Activated naive CD8-positive, alpha-beta T cell treated with anti-CD3 and anti-CD28 coated beads for 36 hours (primary cell): ENCODE measurements around the gene FRMD7. TPM values are rescaled to one million over a fixed set of nuclear protein-coding genes. Genes with fewer than 3 reads are reported as not detected.
"Not testable (repeated sequence)": the region's sequence is repeated elsewhere in the genome, so short reads cannot be mapped to it uniquely, and the experiment has no call there.

Experiments used
- DNase-seq: peaks from one replicate; pipeline ENCODE4 v3.0.0; 2021
- H3K27ac Mint-ChIP-seq: one replicate; pipeline ENCODE4 v1.8.0; 2022; ENCODE audit warnings: mild to moderate bottlenecking, moderate library complexity, mixed read lengths
- H3K27me3 Mint-ChIP-seq: one replicate; pipeline ENCODE4 v1.8.0; 2022; ENCODE audit warnings: mild to moderate bottlenecking, mixed read lengths
- H3K36me3 Mint-ChIP-seq: one replicate; pipeline ENCODE4 v1.8.0; 2021; ENCODE audit warnings: mild to moderate bottlenecking, mixed read lengths
- H3K4me1 Mint-ChIP-seq: one replicate; pipeline ENCODE4 v1.8.0; 2021; ENCODE audit warnings: mixed read lengths
- H3K4me3 Mint-ChIP-seq: one replicate; pipeline ENCODE4 v1.8.0; 2022; ENCODE audit warnings: mild to moderate bottlenecking, moderate library complexity, mixed read lengths
- H3K9me3 Mint-ChIP-seq: one replicate; pipeline ENCODE4 v1.8.0; 2022; ENCODE audit warnings: mixed read lengths
- total RNA-seq, 2 experiments: library from RNA; stranded (reverse); gene quantifications; one replicate each; pipeline ENCODE4 v1.2.3, GENCODE V29; 2021

Gene FRMD7
- total RNA-seq, 2 experiments from 2014 or later = not detected

- peaks cover 2% of the 10 kb centered on the region for H3K4me1 Mint-ChIP-seq
- no peak overlapping the region for H3K4me3 Mint-ChIP-seq
- DNase-seq = no peak
- no peaks in the 10 kb centered on the region for H3K36me3 Mint-ChIP-seq
- H3K27me3 Mint-ChIP-seq = no peaks in the 10 kb centered on the region
- H3K9me3 Mint-ChIP-seq = no peaks in the 10 kb centered on the region
- H3K27ac Mint-ChIP-seq = no peak overlapping the region
These were observed 9.5 kb downstream of the FRMD7 start for GRCh38 chrX:132118358-132118757.

DNA sequence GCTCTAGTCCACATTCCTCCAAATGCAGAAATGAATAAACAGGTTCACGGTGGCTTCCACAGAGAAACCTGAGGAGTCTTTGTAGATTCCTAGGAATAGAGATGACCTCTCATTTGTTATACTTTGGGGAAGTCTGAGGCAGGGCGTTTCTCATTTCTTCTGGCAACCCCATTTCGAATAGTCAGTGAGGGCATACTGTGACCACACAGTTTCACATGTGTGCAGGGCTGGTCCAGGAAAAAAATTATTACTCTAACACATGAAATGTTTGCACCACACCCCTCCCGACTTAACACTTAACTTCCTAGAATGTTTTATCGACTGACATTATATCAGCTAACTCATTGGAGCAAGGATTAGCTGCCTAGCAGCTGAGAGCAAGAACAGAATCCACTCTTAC is 12.0 kb downstream of the FRMD7 start:
- no peaks in the 10 kb centered on the region for H3K9me3 Mint-ChIP-seq
- H3K27me3 Mint-ChIP-seq = no peaks in the 10 kb centered on the region
- H3K36me3 Mint-ChIP-seq = no peaks in the 10 kb centered on the region
- peaks cover 2% of the 10 kb centered on the region for H3K4me1 Mint-ChIP-seq
- H3K27ac Mint-ChIP-seq = no peak overlapping the region
- DNase-seq = no peak
- no peak overlapping the region for H3K4me3 Mint-ChIP-seq

GRCh38 chrX:132114607-132115006 is 13.2 kb downstream of the FRMD7 start:
- no peak overlapping the region for H3K27ac Mint-ChIP-seq
- H3K4me3 Mint-ChIP-seq = no peak overlapping the region
- no peaks in the 10 kb centered on the region for H3K27me3 Mint-ChIP-seq
- H3K4me1 Mint-ChIP-seq = peaks cover 2% of the 10 kb centered on the region
- DNase-seq = no peak
- H3K36me3 Mint-ChIP-seq = no peaks in the 10 kb centered on the region
- H3K9me3 Mint-ChIP-seq = no peaks in the 10 kb centered on the region

DNA sequence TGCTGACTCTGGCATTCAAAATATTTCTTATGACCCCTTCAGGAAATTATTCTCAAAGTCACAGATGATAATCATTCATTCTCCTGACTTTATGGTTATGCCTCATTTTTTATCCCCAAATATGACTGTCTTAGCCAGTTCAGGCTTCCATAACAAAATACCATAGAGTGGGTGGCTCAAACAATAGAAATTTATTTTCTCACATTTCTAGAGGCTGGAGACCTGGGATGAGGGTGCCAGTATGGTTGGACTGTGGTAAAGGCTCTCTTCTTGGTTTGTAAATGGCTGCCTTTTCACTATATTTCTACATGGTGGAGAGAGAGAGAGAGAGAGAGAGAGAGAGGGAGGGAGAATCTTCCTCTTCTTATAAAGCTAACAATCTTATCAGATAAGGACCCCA is 20.5 kb downstream of the FRMD7 start:
- Mint-ChIP-seq H3K27me3 (no peaks in the 10 kb centered on the region), H3K9me3 (no peaks in the 10 kb centered on the region), H3K4me1 (no peaks in the 10 kb centered on the region), H3K4me3 (no peak overlapping the region), H3K36me3 (no peaks in the 10 kb centered on the region), H3K27ac (no peak overlapping the region)
- DNase-seq = no peak

DNA sequence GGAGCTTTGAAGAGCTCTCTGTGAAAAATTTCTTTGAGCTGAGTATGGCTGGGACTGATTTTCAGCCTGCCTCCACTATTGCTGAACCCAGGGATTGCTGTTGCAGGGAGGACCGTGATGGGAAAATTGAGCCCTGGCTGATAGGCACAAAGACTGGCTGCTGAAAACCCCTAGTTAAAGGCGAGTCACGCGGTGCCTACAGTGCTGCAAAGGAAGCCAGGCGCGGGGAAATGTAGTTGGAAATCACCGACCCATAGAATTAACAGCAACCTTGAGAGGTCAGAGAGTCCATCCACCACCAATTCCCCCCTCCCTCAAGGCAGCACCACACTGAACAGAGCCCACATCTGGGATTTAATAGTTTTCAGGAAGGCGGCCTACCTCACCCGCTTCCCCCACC is 26.0 kb downstream of the FRMD7 start:
- Mint-ChIP-seq H3K4me1 (no peaks in the 10 kb centered on the region), H3K4me3 (no peak overlapping the region), H3K27me3 (no peaks in the 10 kb centered on the region), H3K27ac (no peak overlapping the region), H3K36me3 (no peaks in the 10 kb centered on the region), H3K9me3 (no peaks in the 10 kb centered on the region)
- no peak for DNase-seq

DNA sequence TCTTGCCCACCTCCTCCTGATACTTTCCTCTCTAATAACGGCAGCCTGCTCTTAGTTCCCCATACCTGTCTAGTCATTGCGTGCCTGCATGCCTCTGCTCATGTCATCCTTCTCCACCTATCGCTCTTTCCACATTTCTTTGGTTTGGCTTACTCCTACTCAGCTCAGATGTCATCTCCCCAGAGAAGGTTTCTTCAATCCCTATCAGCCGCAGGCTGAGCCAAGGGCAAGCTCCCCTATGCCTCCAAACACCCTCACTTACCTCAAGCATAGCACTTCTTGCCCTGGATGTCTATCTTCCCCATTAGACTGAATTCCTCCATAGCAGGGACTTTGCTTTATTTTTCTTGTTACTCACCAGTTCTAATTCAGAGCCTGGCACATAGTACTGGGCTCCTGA is 26.6 kb downstream of the FRMD7 start:
- Mint-ChIP-seq H3K27me3 (no peaks in the 10 kb centered on the region), H3K27ac (no peak overlapping the region), H3K9me3 (no peaks in the 10 kb centered on the region), H3K4me1 (no peaks in the 10 kb centered on the region), H3K36me3 (no peaks in the 10 kb centered on the region), H3K4me3 (no peak overlapping the region)
- DNase-seq = no peak

GRCh38 chrX:132098704-132099103 is 29.1 kb downstream of the FRMD7 start:
- H3K4me3 Mint-ChIP-seq, H3K9me3 Mint-ChIP-seq, H3K4me1 Mint-ChIP-seq, H3K36me3 Mint-ChIP-seq, H3K27ac Mint-ChIP-seq, DNase-seq, H3K27me3 Mint-ChIP-seq: not testable (repeated sequence)

- no peaks in the 10 kb centered on the region for H3K9me3 Mint-ChIP-seq
- no peak overlapping the region for H3K27ac Mint-ChIP-seq
- no peak overlapping the region for H3K4me3 Mint-ChIP-seq
- no peaks in the 10 kb centered on the region for H3K27me3 Mint-ChIP-seq
- no peak for DNase-seq
- H3K4me1 Mint-ChIP-seq = peaks cover 7% of the 10 kb centered on the region
- no peaks in the 10 kb centered on the region for H3K36me3 Mint-ChIP-seq
These were observed 33.7 kb downstream of the FRMD7 start for GRCh38 chrX:132094164-132094563.

- no peak overlapping the region for H3K4me3 Mint-ChIP-seq
- H3K27me3 Mint-ChIP-seq = no peaks in the 10 kb centered on the region
- no peak overlapping the region for H3K27ac Mint-ChIP-seq
- no peaks in the 10 kb centered on the region for H3K36me3 Mint-ChIP-seq
- H3K4me1 Mint-ChIP-seq = peaks cover 7% of the 10 kb centered on the region
- no peaks in the 10 kb centered on the region for H3K9me3 Mint-ChIP-seq
- DNase-seq = no peak
These were observed 34.5 kb downstream of the FRMD7 start for GRCh38 chrX:132093239-132093860.

- Mint-ChIP-seq H3K4me3 (no peak overlapping the region), H3K4me1 (peaks cover 7% of the 10 kb centered on the region), H3K36me3 (no peaks in the 10 kb centered on the region), H3K27ac (no peak overlapping the region), H3K9me3 (no peaks in the 10 kb centered on the region), H3K27me3 (no peaks in the 10 kb centered on the region)
- DNase-seq = peak; percentile 35
These were observed 35.3 kb downstream of the FRMD7 start for GRCh38 chrX:132092439-132093065.

DNA sequence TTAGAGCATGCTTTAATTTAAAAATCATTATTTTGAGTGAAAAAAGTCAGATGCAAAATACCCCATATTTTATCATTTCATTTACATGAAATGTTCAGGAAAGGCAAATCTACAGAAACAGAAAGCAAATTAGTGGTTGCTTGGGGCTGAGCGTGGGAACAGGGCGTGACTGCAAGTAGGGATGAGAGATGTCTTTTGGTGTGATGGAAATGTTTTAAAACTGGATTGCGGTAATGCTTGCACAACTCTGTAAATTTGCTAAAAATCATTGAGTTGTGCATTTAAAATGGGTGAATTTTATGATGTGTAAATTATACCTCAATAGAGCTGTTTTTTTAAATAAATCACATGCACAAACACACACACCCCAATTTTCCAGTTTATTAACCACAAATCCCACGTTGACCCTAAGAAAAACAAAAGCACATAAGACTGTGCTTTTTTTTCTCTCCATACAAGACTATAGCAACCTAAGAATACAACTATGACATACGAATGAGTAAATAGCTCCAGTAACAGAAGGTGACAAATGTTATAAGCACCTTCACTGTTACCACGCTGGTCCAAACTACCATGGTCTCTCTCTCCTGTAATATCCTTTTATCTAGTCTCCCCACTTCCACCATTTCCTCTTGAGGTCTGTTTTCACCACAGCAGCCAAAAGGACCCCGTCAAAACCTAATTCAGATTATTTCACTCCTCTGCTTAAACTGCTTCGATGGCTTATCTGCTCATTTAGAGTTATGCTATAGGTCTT is 37.2 kb downstream of the FRMD7 start:
- H3K36me3 Mint-ChIP-seq = no peaks in the 10 kb centered on the region
- H3K4me1 Mint-ChIP-seq = peaks cover 7% of the 10 kb centered on the region
- H3K4me3 Mint-ChIP-seq = no peak overlapping the region
- H3K27me3 Mint-ChIP-seq = no peaks in the 10 kb centered on the region
- DNase-seq = no peak
- no peak overlapping the region for H3K27ac Mint-ChIP-seq
- no peaks in the 10 kb centered on the region for H3K9me3 Mint-ChIP-seq

GRCh38 chrX:132088864-132089263 is 39.0 kb downstream of the FRMD7 start:
- DNase-seq = no peak
- Mint-ChIP-seq H3K36me3 (no peaks in the 10 kb centered on the region), H3K27ac (no peak overlapping the region), H3K4me1 (peaks cover 7% of the 10 kb centered on the region), H3K27me3 (no peaks in the 10 kb centered on the region), H3K4me3 (no peak overlapping the region), H3K9me3 (no peaks in the 10 kb centered on the region)

DNA sequence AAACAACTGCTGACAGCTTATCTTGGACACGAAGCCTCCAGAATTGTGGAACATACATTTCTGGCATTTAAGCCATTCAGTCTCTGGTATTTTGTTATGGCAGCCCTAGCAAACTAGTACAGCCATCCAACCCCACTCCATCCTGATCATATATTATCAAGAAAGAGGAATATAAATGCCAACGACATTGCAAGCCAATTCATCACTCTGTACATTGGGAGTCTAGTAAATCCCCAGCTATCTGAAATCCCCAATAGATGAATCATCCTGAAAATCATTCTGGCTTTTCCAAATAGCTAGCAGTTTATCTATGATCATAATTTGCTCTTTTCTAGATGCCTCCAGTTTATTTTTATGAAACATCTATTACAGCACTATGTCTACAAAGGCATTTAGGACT is 41.1 kb downstream of the FRMD7 start:
- peaks cover 3% of the 10 kb centered on the region for H3K4me1 Mint-ChIP-seq
- H3K9me3 Mint-ChIP-seq = no peaks in the 10 kb centered on the region
- no peak overlapping the region for H3K27ac Mint-ChIP-seq
- no peak for DNase-seq
- H3K4me3 Mint-ChIP-seq = no peak overlapping the region
- H3K27me3 Mint-ChIP-seq = no peaks in the 10 kb centered on the region
- H3K36me3 Mint-ChIP-seq = no peaks in the 10 kb centered on the region

DNA sequence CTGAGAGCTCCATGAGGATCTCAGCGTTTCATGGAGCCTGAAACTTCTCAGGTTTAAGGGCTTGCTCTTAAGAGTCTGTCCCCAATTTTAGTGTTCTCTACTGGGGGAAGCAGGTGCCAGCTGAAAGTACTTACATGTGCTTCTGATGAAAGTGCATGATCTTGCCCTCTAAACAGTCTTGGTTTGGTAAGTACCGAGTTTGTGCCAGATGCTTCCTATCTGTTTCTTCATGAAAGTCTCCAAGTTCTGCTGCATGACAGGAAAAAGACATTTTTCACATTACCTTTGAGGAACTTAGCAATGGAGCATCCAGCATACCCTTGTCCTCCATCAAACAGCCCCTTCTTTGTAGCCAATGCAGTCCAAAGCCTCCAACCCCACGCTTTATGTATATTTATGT is 42.0 kb downstream of the FRMD7 start:
- Mint-ChIP-seq H3K9me3 (no peaks in the 10 kb centered on the region), H3K4me3 (no peak overlapping the region), H3K4me1 (peaks cover 2% of the 10 kb centered on the region), H3K36me3 (no peaks in the 10 kb centered on the region), H3K27me3 (no peaks in the 10 kb centered on the region), H3K27ac (no peak overlapping the region)
- no peak for DNase-seq

- Mint-ChIP-seq H3K27ac (no peak overlapping the region), H3K36me3 (no peaks in the 10 kb centered on the region), H3K9me3 (no peaks in the 10 kb centered on the region), H3K4me1 (peaks cover 1% of the 10 kb centered on the region), H3K4me3 (no peak overlapping the region), H3K27me3 (no peaks in the 10 kb centered on the region)
- DNase-seq = no peak
These were observed 49.9 kb downstream of the FRMD7 start for GRCh38 chrX:132077912-132078311.

GRCh38 chrX:132077414-132077813 is 50.4 kb downstream of the FRMD7 start:
- no peak overlapping the region for H3K27ac Mint-ChIP-seq
- H3K27me3 Mint-ChIP-seq = no peaks in the 10 kb centered on the region
- no peaks in the 10 kb centered on the region for H3K9me3 Mint-ChIP-seq
- H3K4me3 Mint-ChIP-seq = no peak overlapping the region
- no peak for DNase-seq
- peaks cover 1% of the 10 kb centered on the region for H3K4me1 Mint-ChIP-seq
- H3K36me3 Mint-ChIP-seq = no peaks in the 10 kb centered on the region
